Effector CD4-positive, alpha-beta T cell (primary cell): Measurements from ENCODE around the gene SPTAN1.
"Not testable (repeated sequence)": the region's sequence is repeated elsewhere in the genome, so short reads cannot be mapped to it uniquely, and the experiment has no call there.

Experiments used
- DNase-seq: peaks from one replicate; pipeline ENCODE4 v3.0.0-alpha.2; 2020

SPTAN1 gene

GRCh38 chr9:128634111-128634510, 81.7 kb downstream of the SPTAN1 start:
- no peak for DNase-seq

GRCh38 chr9:128634651-128635262, 82.4 kb downstream of the SPTAN1 start:
- no peak for DNase-seq

- no peak for DNase-seq
These were observed 83.1 kb downstream of the SPTAN1 start for GRCh38 chr9:128635266-128636023.

DNA sequence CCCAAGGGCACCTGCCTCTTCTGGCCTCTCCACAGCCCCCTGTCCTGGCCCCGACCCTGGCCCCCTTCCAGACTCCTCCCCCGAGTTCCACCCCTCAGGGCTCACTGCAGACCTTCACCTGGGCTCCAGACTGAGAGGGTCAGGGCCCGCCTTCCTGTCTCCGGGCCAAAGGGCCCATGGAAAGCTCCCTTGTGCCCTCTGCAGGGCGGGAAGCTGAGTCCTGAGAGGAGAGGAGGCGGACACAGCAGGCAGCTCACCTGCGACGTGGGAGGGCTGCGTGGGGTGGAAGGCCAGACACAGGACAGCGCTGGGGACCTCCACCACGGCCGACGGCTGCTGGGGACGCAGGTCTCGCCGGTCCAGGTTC, 83.6 kb downstream of the SPTAN1 start:
- DNase-seq, result no peak

GRCh38 chr9:128636556-128637530, 84.5 kb downstream of the SPTAN1 start:
- DNase-seq, result no peak

DNA sequence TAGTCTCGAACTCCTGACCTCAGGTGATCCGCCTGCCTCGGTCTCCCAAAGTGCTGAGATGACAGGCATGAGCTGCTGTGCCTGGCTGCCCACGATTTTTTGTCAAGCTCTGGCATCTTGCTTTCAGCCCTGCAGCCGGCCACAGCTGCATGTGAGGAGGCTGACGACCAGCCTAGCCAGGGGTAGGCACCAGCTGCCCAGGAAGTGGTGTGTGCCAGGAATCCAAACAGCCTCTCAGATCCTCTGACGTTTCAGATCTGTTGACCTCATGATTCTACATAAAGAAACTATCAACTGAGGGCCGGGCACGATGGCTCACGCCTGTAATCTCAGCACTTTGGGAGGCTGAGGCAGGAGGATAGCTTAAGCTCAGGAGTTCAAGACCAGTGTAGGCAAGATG, 85.3 kb downstream of the SPTAN1 start:
- DNase-seq, result no peak

- DNase-seq, result no peak
These were observed 86.2 kb downstream of the SPTAN1 start for GRCh38 chr9:128638580-128638979.

GRCh38 chr9:128640603-128641002, 88.2 kb downstream of the SPTAN1 start:
- no peak for DNase-seq

DNA sequence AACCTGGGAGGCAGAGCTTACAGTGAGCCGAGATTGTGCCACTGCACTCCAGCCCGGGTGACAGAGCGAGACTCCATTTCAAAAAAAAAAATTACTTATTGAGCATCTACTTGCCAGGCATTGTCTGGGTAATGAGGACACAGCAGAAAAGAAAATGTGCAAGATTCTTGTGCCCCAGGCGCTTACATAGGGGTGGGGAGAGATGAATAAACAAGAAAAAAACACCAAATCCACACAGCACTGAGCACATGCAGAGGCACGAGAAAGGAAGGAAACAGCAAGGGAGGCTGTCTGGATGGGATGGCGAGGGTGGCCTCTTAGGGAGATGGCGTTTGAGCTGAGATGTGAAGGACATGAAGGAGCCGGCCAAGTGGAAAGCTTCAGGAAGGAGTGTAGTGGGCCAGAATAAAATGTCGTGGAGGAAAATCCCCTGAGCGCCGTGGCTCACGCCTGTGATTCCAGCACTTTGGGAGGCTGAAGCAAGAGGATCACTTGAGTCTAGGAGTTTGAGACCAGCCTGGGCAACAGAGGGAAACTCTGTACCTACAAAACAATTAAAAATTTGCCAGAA, 90.4 kb downstream of the SPTAN1 start:
- no peak for DNase-seq

DNA sequence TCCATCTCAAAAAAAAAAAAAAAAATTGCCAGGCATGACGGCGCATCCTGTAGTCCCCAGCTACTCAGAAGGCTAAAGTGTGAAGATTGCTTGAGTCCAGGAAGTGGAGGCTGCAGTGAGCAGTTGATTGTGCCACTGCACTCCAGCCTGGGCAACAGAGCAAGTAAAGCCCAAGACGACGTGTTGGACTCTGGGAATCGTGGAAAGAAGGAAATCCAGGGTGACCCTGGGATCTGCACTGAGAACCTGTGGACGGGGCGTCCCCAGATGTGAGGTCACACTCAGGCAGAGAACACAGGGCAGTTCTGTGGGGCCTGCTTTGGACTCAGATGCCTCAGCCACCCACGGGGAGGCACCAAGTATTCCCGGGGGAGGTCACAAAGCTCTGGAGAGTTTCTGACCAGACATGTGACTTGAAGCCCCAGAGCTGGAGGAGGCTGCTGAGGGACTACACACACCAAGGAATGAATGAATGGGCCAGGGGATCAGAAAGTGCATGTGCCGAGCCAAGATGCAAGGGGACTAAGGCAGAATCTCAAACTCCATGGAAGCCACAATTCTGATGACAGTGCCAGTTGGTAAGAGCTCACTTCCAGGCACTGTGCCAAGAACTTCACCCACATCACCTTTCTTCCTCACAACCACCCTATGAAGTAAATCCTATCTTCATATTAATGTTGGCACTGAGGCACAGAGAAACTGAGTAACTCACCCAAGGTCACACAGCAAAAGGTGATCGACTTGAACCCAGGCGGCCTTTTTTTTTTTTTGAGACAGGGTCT, 91.3 kb downstream of the SPTAN1 start:
- no peak for DNase-seq

- peak; percentile 62 for DNase-seq
These were observed 95.8 kb downstream of the SPTAN1 start for GRCh38 chr9:128648206-128648605.

GRCh38 chr9:128651798-128652197, 99.4 kb downstream of the SPTAN1 start:
- no peak for DNase-seq

DNA sequence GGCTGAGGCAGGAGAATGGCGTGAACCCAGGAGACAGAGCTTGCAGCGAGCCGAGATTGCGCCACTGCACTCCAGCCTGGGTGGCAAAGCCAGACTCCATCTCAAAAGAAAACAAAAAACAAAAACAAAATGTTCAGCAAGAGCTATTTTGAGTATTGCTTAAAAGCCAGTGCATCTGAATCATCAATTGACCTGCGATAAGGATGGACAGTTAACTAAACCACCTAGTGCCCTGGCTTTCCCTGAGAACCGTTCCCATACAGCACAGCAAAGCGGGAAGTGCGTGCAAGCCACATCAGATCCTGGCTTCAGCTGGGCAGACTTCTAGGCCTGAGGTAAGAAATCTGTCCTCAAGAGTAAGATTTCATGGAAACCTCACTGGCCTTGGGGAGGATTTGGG, 101.5 kb downstream of the SPTAN1 start:
- DNase-seq, result no peak

DNA sequence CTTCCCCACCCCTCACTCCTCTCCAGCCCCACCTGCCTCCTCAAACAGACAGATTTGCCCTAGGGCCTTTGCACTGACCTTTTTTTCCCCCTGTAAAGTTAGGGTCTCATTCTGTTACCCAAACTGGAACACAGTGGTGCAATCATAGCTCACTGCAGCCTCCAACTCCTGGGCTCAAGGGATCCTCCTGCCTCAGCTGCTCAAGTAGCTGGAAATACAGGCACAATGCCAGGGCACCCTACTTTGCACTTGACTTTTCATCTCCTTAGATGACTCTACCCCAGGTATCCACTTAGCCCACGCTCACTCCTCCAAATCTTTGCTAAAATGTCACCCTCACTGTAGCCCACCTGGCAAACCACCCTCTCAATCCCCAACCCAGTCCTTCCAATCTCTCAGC, 102.1 kb downstream of the SPTAN1 start:
- no peak for DNase-seq

GRCh38 chr9:128656416-128657343, 104.3 kb downstream of the SPTAN1 start, which contains the start of gene DYNC2I2:
Gene DYNC2I2, minus strand, starts transcription at chr9:128656847. Its CDS starts 121 bp downstream, at chr9:128656726.
- peak; percentile 97 for DNase-seq

DNA sequence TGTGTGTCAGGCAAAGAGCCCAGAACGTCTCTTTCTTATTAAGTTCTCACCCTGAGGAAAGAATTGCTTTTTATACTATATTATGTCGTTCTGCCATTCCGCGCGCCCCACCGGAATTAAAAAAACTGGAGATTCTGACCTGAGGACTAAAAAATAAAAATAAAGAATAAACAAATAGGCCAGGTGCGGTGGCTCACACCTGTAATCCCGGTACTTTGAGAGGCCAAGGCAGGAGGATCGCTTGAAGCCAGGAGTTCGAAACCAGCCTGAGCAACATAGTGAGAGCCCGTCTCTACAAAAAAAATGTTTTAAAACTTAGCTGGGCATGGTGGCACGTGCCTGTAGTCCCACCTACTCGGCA, 104.9 kb downstream of the SPTAN1 start:
- DNase-seq, result no peak

GRCh38 chr9:128657796-128658195, 105.4 kb downstream of the SPTAN1 start:
- no peak for DNase-seq

DNA sequence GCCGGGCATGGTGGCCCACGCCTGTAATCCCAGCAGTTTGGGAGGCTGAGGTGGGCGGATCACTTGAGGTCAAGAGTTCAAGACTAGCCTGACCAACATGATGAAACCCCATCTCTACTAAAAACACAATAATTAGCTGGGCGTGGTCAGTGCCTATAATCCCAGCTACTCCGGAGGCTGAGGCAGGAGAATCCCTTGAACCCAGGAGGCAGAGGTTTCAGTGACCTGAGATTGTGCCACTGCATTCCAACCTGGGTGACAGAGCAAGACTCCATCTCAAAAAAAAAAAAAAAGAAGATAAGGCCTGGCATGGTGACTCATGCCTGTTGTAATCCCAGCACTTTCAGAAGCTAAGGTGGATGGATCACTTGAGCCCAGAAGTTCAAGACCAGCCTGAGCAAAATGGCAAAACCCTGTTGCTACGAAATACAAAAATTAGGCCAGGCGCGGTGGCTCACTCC, 114.1 kb downstream of the SPTAN1 start:
- not testable (repeated sequence) for DNase-seq

DNA sequence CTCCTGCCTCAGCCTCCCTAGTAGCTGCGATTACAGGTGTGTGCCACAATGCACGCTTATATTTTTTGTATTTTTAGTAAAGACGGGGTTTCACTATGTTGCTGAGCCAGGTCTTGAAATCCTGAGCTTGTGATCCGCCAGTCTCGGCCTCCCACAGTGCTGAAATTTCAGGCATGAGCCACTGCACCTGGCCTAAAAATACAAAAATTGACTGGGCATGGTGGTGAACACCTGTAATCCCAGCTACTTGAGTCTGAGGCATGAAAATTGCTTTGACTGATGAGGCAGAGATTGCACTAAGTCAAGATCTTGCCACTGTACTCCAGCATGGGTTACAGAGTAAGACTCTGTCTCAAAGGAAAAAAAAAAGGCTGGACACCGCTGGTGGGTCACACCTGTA, 117.4 kb downstream of the SPTAN1 start:
- DNase-seq, result no peak

- no peak for DNase-seq
These were observed 123.0 kb downstream of the SPTAN1 start for GRCh38 chr9:128675382-128675781.

DNA sequence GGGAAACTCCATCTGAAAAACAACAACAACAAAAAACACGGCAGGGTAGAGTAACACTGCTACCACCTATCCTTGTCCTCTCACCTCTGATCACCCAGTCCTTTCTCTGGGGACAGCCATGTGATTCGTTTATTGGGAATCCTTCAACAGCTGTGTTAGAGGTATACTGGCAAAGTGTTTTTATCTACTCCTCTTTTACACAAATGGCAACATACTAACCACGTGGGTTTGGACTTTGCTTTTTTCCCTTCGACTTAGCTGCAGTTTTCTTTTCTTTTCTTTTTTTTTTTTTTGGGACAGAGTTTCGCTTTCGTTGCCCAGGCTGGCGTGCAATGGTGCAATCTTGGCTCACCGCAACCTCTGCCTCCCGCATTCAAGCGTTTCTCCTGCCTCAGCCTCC, 125.4 kb downstream of the SPTAN1 start:
- no peak for DNase-seq
